ENCODE data around the gene DOCK3. TPM values are rescaled to one million over a fixed set of nuclear protein-coding genes. Genes with fewer than 3 reads are reported as not detected.
"Not testable (repeated sequence)": the region's sequence is repeated elsewhere in the genome, so short reads cannot be mapped to it uniquely, and the experiment has no call there.

Gene DOCK3
- total RNA-seq, 2 donors from 2014 or later = 7.2 to 9.7 TPM

- H3K36me3 Mint-ChIP-seq (ENCODE audit: insufficient read depth in 2 of 2) = peaks cover 16 to 18% of the 10 kb centered on the region in 2 donors
- not testable (repeated sequence) for ATAC-seq (replicated peaks in 1 of 2); H3K4me3 Mint-ChIP-seq; H3K4me1 Mint-ChIP-seq (ENCODE audit: low read depth); H3K27me3 Mint-ChIP-seq (ENCODE audit: low read depth); DNase-seq; H3K27ac Mint-ChIP-seq
- H3K9me3 Mint-ChIP-seq = peaks cover 15 to 17% of the 10 kb centered on the region in 2 donors
Observed at GRCh38 chr3:50804376-50804775, 129.6 kb downstream of the DOCK3 start.

DNA sequence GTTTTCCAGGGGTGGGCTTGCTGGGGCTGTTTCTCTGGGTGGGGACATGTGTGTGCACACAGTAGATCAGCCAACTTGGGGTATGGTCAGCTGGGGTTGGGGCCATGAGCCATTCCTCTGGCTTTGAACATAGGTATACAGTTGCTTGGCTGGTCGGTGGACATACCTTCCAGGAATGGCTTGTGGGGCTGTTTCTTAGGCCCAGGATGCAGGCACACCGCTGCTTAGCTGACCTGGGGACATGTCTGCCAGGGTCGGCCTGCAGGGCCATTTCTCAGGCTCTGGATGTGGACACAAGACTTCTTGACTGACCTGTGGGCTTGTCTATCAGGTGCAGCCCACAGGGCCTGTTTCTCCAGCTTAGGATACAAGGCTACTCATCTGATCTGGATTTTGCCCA, 130.6 kb downstream of the DOCK3 start:
- H3K27me3 Mint-ChIP-seq (ENCODE audit: low read depth) = no peaks in the 10 kb centered on the region
- H3K27ac Mint-ChIP-seq = no peak overlapping the region
- DNase-seq (no peak), ATAC-seq (replicated peaks in 1 of 2) (no peak)
- H3K4me1 Mint-ChIP-seq (ENCODE audit: low read depth) = no peaks in the 10 kb centered on the region
- H3K9me3 Mint-ChIP-seq = peaks cover 9 to 11% of the 10 kb centered on the region in 2 donors
- H3K36me3 Mint-ChIP-seq (ENCODE audit: insufficient read depth in 2 of 2) = peaks cover 10 to 12% of the 10 kb centered on the region in 2 donors
- no peak overlapping the region for H3K4me3 Mint-ChIP-seq

DNA sequence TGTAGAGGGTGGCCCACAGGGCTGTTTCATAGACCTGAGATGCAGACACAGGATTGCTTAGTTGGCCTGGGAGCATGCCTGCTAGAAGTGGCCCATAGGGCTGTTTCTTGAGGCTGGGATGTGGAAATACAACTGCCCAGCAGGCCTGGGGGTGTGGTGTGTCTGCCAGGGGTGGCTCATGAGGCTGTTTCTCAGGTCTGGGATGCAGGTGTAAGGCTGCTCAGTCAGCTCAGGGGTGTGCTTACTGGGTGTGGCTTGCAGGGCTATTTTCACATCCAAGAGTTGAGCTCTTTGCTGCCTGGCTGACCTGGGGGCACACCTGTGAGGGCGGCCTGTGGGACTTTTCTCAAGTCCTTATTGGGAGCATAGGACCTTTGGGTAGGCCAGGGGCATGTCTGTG, 131.3 kb downstream of the DOCK3 start:
- Mint-ChIP-seq H3K9me3 (peaks cover 5 to 11% of the 10 kb centered on the region in 2 donors), H3K27ac (no peak overlapping the region), H3K4me3 (no peak overlapping the region), H3K4me1 (ENCODE audit: low read depth) (no peaks in the 10 kb centered on the region), H3K36me3 (ENCODE audit: insufficient read depth in 2 of 2) (peaks cover 6 to 10% of the 10 kb centered on the region in 2 donors), H3K27me3 (ENCODE audit: low read depth) (no peaks in the 10 kb centered on the region)
- no peak for DNase-seq
- no peak for ATAC-seq (replicated peaks in 1 of 2)

GRCh38 chr3:50806806-50807205, 132.1 kb downstream of the DOCK3 start:
- no peak overlapping the region for H3K4me3 Mint-ChIP-seq
- no peaks in the 10 kb centered on the region for H3K27me3 Mint-ChIP-seq (ENCODE audit: low read depth)
- H3K36me3 Mint-ChIP-seq (ENCODE audit: insufficient read depth in 2 of 2) = peaks cover 4 to 6% of the 10 kb centered on the region in 2 donors
- no peak overlapping the region for H3K27ac Mint-ChIP-seq
- no peak for DNase-seq
- H3K4me1 Mint-ChIP-seq (ENCODE audit: low read depth) = no peaks in the 10 kb centered on the region
- peaks cover 2 to 8% of the 10 kb centered on the region in 2 donors for H3K9me3 Mint-ChIP-seq
- no peak for ATAC-seq (replicated peaks in 1 of 2)

DNA sequence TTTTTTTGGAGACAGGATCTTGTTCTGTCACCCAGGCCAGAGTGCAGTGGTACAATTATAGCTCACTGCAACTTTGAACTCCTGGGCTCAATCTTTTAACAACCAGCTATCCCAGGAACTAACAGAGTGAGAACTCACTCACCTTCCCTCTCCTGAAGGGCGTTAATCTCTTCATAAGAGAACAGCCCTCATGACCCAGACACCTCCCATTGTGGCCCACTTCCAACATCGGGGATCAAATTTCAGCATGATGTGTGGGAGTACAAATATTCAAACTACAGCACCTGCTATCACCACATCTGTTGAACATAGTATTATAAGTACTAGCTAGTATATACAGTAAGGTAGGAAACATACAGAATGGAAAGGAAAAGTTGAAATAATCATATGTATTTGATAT, 132.5 kb downstream of the DOCK3 start:
- ATAC-seq (replicated peaks in 1 of 2) = no peak
- Mint-ChIP-seq H3K27me3 (ENCODE audit: low read depth) (no peaks in the 10 kb centered on the region), H3K9me3 (peaks cover 0 to 6% of the 10 kb centered on the region in 2 donors), H3K4me3 (no peak overlapping the region), H3K36me3 (ENCODE audit: insufficient read depth in 2 of 2) (peaks cover 2 to 6% of the 10 kb centered on the region in 2 donors), H3K27ac (no peak overlapping the region), H3K4me1 (ENCODE audit: low read depth) (no peaks in the 10 kb centered on the region)
- DNase-seq = no peak

DNA sequence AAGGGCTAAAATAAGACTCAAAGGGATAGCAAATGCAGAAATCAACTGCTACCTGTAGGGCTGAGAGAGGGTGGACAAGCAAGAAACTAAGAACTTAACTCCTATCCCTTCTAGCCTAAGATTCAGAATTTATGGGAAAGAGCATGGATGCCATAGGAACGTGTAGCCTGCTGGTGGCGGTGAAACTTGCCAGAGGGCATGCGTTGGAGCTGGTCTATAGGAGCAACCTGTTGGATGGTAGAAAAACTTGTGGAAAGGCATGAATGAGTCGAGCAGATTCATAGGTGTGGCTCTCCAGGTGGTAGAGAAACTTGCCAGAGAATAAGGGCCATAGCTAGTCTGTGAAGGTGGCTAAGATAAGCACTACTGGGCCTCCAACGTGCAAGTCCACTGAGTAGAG, 137.2 kb downstream of the DOCK3 start:
- Mint-ChIP-seq H3K36me3 (ENCODE audit: insufficient read depth in 2 of 2) (no peaks in the 10 kb centered on the region), H3K4me3 (no peak overlapping the region), H3K27me3 (ENCODE audit: low read depth) (no peaks in the 10 kb centered on the region), H3K27ac (no peak overlapping the region), H3K4me1 (ENCODE audit: low read depth) (peaks cover 13% of the 10 kb centered on the region), H3K9me3 (no peaks in the 10 kb centered on the region)
- ATAC-seq (replicated peaks in 1 of 2) (no peak), DNase-seq (no peak)

DNA sequence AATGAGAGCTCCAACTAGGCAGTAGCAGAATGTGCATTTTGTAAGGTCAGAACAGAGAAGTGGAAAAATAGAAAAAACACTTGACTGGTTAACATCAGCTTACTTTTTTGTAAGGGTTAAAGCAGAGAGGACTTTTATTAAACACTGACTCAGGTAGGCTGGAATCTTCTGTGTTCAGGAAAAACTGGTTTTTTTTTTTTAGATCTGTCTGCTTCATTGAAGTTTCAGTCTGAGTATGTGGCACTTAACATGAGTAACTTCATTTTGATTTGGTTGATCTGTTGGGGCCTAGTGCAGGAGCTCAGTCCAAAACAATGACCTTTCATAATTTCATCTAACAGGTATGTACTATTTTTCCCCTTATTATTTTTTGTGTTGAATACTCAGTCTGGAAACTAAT, 141.1 kb downstream of the DOCK3 start:
- DNase-seq = no peak

GRCh38 chr3:50816894-50817293, 142.2 kb downstream of the DOCK3 start:
- no peak for ATAC-seq (replicated peaks in 1 of 2)
- no peak overlapping the region for H3K4me3 Mint-ChIP-seq
- no peaks in the 10 kb centered on the region for H3K9me3 Mint-ChIP-seq
- H3K4me1 Mint-ChIP-seq (ENCODE audit: low read depth) = peaks cover 13% of the 10 kb centered on the region
- DNase-seq = no peak
- no peaks in the 10 kb centered on the region for H3K36me3 Mint-ChIP-seq (ENCODE audit: insufficient read depth in 2 of 2)
- peak overlapping the region; percentile 50 for H3K27ac Mint-ChIP-seq
- H3K27me3 Mint-ChIP-seq (ENCODE audit: low read depth) = no peaks in the 10 kb centered on the region

More for the DNA sequence above, 141.1 kb downstream of the DOCK3 start:
- no peaks in the 10 kb centered on the region for H3K27me3 Mint-ChIP-seq (ENCODE audit: low read depth)
- H3K9me3 Mint-ChIP-seq = no peaks in the 10 kb centered on the region
- peaks cover 13% of the 10 kb centered on the region for H3K4me1 Mint-ChIP-seq (ENCODE audit: low read depth)
- no peak overlapping the region for H3K4me3 Mint-ChIP-seq
- no peaks in the 10 kb centered on the region for H3K36me3 Mint-ChIP-seq (ENCODE audit: insufficient read depth in 2 of 2)
- no peak for ATAC-seq (replicated peaks in 1 of 2)
- no peak overlapping the region for H3K27ac Mint-ChIP-seq

GRCh38 chr3:50817756-50818529, 143.2 kb downstream of the DOCK3 start:
- Mint-ChIP-seq H3K27me3 (ENCODE audit: low read depth) (no peaks in the 10 kb centered on the region), H3K4me3 (no peak overlapping the region), H3K27ac (no peak overlapping the region), H3K4me1 (ENCODE audit: low read depth) (peaks cover 13% of the 10 kb centered on the region), H3K36me3 (ENCODE audit: insufficient read depth in 2 of 2) (no peaks in the 10 kb centered on the region), H3K9me3 (no peaks in the 10 kb centered on the region)
- ATAC-seq (replicated peaks in 1 of 2) (no peak), DNase-seq (no peak)

DNA sequence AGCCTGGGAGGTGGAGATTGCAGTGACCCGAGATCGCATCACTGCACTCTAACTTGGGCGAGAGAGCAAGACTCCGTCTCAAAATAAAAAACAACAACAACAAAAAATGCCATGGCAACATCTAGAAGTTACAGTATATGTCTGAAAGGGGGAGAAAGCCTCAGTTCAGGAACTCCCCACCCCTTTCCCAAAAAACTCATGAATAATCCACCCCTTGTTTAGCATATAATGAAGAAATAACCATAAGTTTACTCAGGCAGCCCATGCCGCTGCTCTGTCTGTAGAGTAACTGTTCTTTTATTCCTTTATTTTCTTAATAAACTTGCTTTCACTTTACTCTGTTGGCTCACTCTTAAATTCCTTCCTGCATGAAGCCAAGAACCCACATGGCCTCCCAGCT, 145.2 kb downstream of the DOCK3 start:
- Mint-ChIP-seq H3K4me3 (no peak overlapping the region), H3K4me1 (ENCODE audit: low read depth) (peaks cover 13% of the 10 kb centered on the region), H3K9me3 (peaks cover 0 to 2% of the 10 kb centered on the region in 2 donors), H3K36me3 (ENCODE audit: insufficient read depth in 2 of 2) (no peaks in the 10 kb centered on the region), H3K27ac (no peak overlapping the region), H3K27me3 (ENCODE audit: low read depth) (no peaks in the 10 kb centered on the region)
- DNase-seq = no peak
- no peak for ATAC-seq (replicated peaks in 1 of 2)

DNA sequence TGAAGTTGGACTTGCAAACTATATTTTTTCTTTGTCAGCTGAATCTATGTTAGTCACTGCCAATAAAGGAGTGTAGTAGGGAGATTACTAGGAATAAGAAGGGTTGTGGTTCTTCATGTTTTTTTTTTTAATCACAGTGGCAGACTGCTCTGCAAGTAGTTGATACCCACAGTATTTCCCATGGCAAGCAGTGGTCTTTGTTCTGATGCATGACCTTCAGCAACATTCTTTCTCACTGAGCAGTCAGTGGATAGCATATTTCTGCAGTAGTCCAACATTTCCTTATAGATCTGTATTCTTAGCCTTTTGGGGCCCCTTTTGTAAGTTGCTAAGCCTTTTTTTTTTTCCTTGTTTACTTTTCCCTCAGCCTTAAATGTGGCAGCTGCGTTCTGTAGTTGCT, 151.1 kb downstream of the DOCK3 start:
- H3K4me3 Mint-ChIP-seq = no peak overlapping the region
- no peak for ATAC-seq (replicated peaks in 1 of 2)
- no peaks in the 10 kb centered on the region for H3K36me3 Mint-ChIP-seq (ENCODE audit: insufficient read depth in 2 of 2)
- peaks cover 0 to 2% of the 10 kb centered on the region in 2 donors for H3K9me3 Mint-ChIP-seq
- peak overlapping the region; percentile 41 for H3K27ac Mint-ChIP-seq
- no peaks in the 10 kb centered on the region for H3K27me3 Mint-ChIP-seq (ENCODE audit: low read depth)
- no peak for DNase-seq
- H3K4me1 Mint-ChIP-seq (ENCODE audit: low read depth) = no peaks in the 10 kb centered on the region

DNA sequence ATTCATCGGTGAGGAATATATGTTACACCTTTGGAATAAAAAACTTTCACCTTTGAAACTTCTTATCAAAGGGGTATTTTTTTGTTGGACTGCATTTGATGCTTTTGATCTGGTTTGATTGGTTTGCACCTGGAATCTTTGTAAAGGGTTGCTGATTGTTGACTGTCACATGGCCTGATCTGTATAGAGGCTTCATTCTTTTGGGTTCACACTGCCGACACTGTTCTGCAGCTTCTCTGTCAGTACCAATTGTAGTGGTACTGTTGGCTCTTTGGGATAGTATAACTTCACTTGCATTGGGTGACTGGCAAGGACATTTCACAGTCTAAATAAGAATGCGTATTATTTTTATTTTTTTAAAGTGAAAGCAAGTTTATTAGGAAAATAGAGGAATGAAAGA, 155.7 kb downstream of the DOCK3 start:
- Mint-ChIP-seq H3K4me3 (no peak overlapping the region), H3K36me3 (ENCODE audit: insufficient read depth in 2 of 2) (peaks cover 0 to 6% of the 10 kb centered on the region in 2 donors)
- DNase-seq = no peak

DNA sequence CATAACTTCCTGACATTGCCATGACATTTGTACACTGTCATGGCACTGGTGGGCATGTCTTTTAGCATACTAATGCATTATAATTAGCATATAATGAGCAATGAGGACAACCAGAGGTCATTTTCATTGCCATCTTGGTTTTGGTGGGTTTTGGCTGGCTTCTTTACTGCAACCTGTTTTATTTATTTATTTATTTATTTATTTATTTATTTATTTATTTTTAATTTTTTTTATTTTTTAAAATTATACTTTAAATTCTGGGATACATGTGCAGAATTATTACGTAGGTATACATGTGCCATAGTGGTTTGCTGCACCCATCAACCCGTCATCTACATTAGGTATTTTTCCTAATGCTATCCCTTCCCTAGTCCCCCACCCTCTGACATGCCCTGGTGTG, 156.3 kb downstream of the DOCK3 start:
- not testable (repeated sequence) for H3K36me3 Mint-ChIP-seq (ENCODE audit: insufficient read depth in 2 of 2); H3K4me3 Mint-ChIP-seq; H3K9me3 Mint-ChIP-seq; DNase-seq; ATAC-seq (replicated peaks in 1 of 2); H3K27ac Mint-ChIP-seq; H3K27me3 Mint-ChIP-seq (ENCODE audit: low read depth); H3K4me1 Mint-ChIP-seq (ENCODE audit: low read depth)

More for the DNA sequence above, 155.7 kb downstream of the DOCK3 start:
- Mint-ChIP-seq H3K9me3 (peaks cover 3 to 4% of the 10 kb centered on the region in 2 donors), H3K27ac (no peak overlapping the region), H3K4me1 (ENCODE audit: low read depth) (no peaks in the 10 kb centered on the region), H3K27me3 (ENCODE audit: low read depth) (no peaks in the 10 kb centered on the region)
- no peak for ATAC-seq (replicated peaks in 1 of 2)

- ATAC-seq (replicated peaks in 1 of 2) = no peak
- Mint-ChIP-seq H3K27me3 (ENCODE audit: low read depth) (peaks cover 10% of the 10 kb centered on the region), H3K4me3 (no peak overlapping the region), H3K27ac (no peak overlapping the region), H3K4me1 (ENCODE audit: low read depth) (peaks cover 15% of the 10 kb centered on the region), H3K9me3 (no peaks in the 10 kb centered on the region), H3K36me3 (ENCODE audit: insufficient read depth in 2 of 2) (no peaks in the 10 kb centered on the region)
- DNase-seq = no peak
Observed at GRCh38 chr3:50840983-50841489, 166.3 kb downstream of the DOCK3 start.

Data from activated T-cell treated with anti-CD3 and anti-CD28 coated beads, Interleukin-2, amount 50 U/mL, for 72 hours (primary cell).